Measurements from ENCODE around the gene HS6ST1.

Gene HS6ST1

DNA sequence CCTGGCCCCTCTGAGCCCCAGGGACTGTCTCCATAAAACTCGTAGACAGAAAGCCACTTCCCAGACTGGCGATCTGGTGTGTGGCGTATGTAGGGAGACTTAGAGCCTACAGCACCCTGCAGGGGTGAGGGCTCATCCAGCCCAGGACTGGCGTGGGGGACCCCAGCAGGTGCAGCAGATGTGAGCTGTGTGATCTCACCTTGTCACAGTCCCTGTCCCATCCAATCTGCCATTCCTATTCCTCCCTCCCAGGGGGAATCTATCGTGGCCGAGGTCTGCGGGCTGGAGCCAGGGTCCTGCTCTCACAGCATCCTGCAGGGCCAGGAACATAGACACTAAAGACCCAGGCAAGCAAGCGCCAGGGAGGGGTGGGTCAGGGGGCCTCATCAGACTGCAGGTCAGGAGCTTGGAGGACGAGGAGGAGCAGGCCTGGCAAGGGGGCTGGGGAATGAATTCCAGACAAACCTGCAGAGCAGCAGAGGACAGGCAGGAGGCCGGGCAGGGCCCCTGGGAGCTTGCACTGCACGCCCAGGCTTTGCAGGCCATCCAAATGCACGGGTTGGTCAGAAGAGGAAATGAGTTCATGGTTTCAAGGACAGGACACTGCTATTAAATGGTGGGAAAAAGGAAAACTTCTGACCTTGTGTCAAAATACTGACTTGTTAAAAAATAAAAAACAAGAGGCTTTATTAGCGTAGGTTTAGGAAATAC lies 32.5 kb downstream of the HS6ST1 start:
- Histone ChIP-seq H2AFZ (ENCODE audit: low read depth) (no peak overlapping the region), H3K27me3 (ENCODE audit: insufficient read depth, low read depth) (no peaks in the 10 kb centered on the region), H3K27ac (no peak overlapping the region), H4K20me1 (ENCODE audit: insufficient read depth) (no peaks in the 10 kb centered on the region), H3K36me3 (ENCODE audit: insufficient read depth) (no peaks in the 10 kb centered on the region), H3K4me1 (ENCODE audit: low read depth, poor library complexity, severe bottlenecking) (no peaks in the 10 kb centered on the region), H3K9ac (no peak overlapping the region), H3K4me2 (no peak overlapping the region), H3K79me2 (ENCODE audit: insufficient read depth, low read depth) (no peaks in the 10 kb centered on the region), H3K4me3 (IDR thresholded peaks at IDR 0.05; ENCODE audit: insufficient read depth, low read depth, low read length) (no peak overlapping the region)
- TF ChIP-seq, protein P1, sequence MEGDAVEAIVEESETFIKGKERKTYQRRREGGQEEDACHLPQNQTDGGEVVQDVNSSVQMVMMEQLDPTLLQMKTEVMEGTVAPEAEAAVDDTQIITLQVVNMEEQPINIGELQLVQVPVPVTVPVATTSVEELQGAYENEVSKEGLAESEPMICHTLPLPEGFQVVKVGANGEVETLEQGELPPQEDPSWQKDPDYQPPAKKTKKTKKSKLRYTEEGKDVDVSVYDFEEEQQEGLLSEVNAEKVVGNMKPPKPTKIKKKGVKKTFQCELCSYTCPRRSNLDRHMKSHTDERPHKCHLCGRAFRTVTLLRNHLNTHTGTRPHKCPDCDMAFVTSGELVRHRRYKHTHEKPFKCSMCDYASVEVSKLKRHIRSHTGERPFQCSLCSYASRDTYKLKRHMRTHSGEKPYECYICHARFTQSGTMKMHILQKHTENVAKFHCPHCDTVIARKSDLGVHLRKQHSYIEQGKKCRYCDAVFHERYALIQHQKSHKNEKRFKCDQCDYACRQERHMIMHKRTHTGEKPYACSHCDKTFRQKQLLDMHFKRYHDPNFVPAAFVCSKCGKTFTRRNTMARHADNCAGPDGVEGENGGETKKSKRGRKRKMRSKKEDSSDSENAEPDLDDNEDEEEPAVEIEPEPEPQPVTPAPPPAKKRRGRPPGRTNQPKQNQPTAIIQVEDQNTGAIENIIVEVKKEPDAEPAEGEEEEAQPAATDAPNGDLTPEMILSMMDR (conservative IDR thresholded peaks at IDR 0.05; ENCODE audit: low read depth, low read length), result no peak

DNA sequence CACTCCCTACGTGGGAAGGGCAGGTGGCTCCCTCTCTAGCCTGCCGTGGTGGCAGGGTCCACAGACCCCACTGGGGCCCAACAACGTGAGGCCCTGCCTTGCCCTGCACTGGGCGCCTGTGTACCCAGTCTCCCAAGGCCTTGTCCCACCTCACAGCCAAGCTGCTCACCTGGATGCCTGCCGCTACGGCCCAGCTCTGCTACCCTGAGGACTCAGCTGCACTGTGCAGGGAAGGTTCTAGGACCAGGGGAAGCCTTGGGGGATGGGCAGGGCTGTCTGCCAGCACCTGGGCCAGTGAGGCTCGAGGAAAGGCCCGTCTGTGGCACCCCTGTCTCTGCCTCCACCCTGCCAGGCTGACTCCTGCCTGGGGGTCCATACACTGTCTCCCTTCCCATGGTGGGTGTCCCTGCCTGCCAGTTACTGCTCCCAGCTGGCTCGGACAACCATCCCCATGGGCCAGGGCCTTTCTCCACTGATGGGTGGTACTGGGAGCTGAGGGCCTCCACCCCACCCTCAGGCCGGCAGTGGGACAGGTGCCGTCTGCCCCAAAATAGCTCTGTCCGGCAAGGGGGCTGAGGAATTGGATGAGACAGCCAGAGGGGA lies 33.2 kb downstream of the HS6ST1 start:
- Histone ChIP-seq H3K4me1 (ENCODE audit: low read depth, poor library complexity, severe bottlenecking) (no peaks in the 10 kb centered on the region), H3K27me3 (ENCODE audit: insufficient read depth, low read depth) (no peaks in the 10 kb centered on the region), H3K36me3 (ENCODE audit: insufficient read depth) (no peaks in the 10 kb centered on the region), H4K20me1 (ENCODE audit: insufficient read depth) (no peaks in the 10 kb centered on the region), H3K79me2 (ENCODE audit: insufficient read depth, low read depth) (no peaks in the 10 kb centered on the region), H3K4me2 (no peak overlapping the region), H3K4me3 (IDR thresholded peaks at IDR 0.05; ENCODE audit: insufficient read depth, low read depth, low read length) (no peak overlapping the region), H3K9ac (no peak overlapping the region), H3K27ac (no peak overlapping the region), H2AFZ (ENCODE audit: low read depth) (no peak overlapping the region)
- TF ChIP-seq, protein P1 (conservative IDR thresholded peaks at IDR 0.05; ENCODE audit: low read depth, low read length), result no peak

DNA sequence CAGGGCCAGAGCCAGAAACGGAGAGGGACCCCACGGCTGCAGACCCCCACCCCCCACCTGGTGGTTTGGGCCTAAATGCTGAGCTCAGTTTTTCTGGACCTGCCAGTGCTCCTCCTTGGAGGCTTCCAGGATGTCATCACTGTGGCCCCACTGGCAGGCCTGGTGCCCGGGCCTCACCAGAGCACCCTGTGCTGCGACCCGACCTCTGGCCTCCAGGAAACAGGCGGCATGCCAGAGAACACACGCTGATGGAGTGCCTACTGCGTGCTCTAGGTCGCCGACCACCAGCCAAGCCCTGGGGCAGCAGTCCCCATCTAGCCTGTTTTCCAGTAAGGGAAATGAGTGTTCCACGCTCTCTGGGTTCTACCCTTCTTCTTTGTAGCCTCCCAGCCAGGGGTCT lies 33.8 kb downstream of the HS6ST1 start:
- no peak overlapping the region for H2AFZ ChIP-seq (ENCODE audit: low read depth)
- no peaks in the 10 kb centered on the region for H4K20me1 ChIP-seq (ENCODE audit: insufficient read depth)
- no peak overlapping the region for H3K27ac ChIP-seq
- no peak overlapping the region for H3K9ac ChIP-seq
- no peak overlapping the region for H3K4me2 ChIP-seq
- TF ChIP-seq, protein P1 (conservative IDR thresholded peaks at IDR 0.05; ENCODE audit: low read depth, low read length), result no peak
- no peaks in the 10 kb centered on the region for H3K4me1 ChIP-seq (ENCODE audit: low read depth, poor library complexity, severe bottlenecking)
- H3K36me3 ChIP-seq (ENCODE audit: insufficient read depth), result no peaks in the 10 kb centered on the region
- no peak overlapping the region for H3K4me3 ChIP-seq (IDR thresholded peaks at IDR 0.05; ENCODE audit: insufficient read depth, low read depth, low read length)
- no peaks in the 10 kb centered on the region for H3K79me2 ChIP-seq (ENCODE audit: insufficient read depth, low read depth)
- H3K27me3 ChIP-seq (ENCODE audit: insufficient read depth, low read depth), result no peaks in the 10 kb centered on the region

DNA sequence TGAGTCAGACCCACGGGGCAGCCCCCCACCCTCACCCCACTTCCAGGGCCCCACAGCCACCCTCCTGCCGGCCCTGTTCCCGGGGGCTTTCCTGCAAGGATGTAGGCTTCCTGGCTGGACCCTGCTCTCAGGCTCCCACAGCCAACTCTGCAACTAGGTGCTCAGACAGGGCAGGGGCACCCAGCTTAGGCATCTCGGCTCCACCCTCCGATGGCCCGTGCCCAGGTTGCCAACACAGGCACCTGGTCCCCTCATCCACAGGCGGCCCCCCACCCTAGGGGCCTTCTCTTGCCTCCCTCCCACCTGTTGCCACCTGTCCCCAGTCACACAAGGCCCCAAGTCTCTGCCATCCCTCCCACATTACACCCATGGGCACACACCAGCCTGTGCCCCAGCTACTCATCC lies 34.6 kb downstream of the HS6ST1 start:
- no peak overlapping the region for H3K4me3 ChIP-seq (IDR thresholded peaks at IDR 0.05; ENCODE audit: insufficient read depth, low read depth, low read length)
- no peaks in the 10 kb centered on the region for H3K27me3 ChIP-seq (ENCODE audit: insufficient read depth, low read depth)
- TF ChIP-seq, protein P1 (conservative IDR thresholded peaks at IDR 0.05; ENCODE audit: low read depth, low read length), result no peak
- no peak overlapping the region for H3K4me2 ChIP-seq
- no peaks in the 10 kb centered on the region for H3K36me3 ChIP-seq (ENCODE audit: insufficient read depth)
- no peak overlapping the region for H3K9ac ChIP-seq
- no peak overlapping the region for H2AFZ ChIP-seq (ENCODE audit: low read depth)
- H4K20me1 ChIP-seq (ENCODE audit: insufficient read depth), result no peaks in the 10 kb centered on the region
- H3K79me2 ChIP-seq (ENCODE audit: insufficient read depth, low read depth), result no peaks in the 10 kb centered on the region
- no peak overlapping the region for H3K27ac ChIP-seq
- no peaks in the 10 kb centered on the region for H3K4me1 ChIP-seq (ENCODE audit: low read depth, poor library complexity, severe bottlenecking)
